ENCODE data around the gene RAC2. TPM values are rescaled to one million over a fixed set of nuclear protein-coding genes. Genes with fewer than 3 reads are reported as not detected.

Gene RAC2
- total and polyA plus RNA-seq, 9 of the 15 experiments (the other 6 are each of a cell fraction or from before 2014, with no cell fraction given) = 22.7 to 103 (median 43.3) TPM

GRCh38 chr22:37260901-37261336 lies 16.9 kb upstream of the RAC2 start:
- in situ Hi-C loops (cut with MboI) (no loop called here), intact Hi-C loops (cut with micrococcal nuclease) (loop anchor here (2.0 kb wide), 1 partner anchor 62 kb away; no protein-coding TSS in a partner anchor)
- 13% methylated on average over 11 of the region's 14 CpGs for WGBS (ENCODE audit: insufficient coverage, low coverage, missing lambda C conversion rate)
- H3K27ac ChIP-seq (ENCODE audit: extremely low read depth, low read depth, low read length) = no peak overlapping the region
- H3K36me3 ChIP-seq (ENCODE audit: control insufficient read depth, insufficient read depth, low read length) = no peaks in the 10 kb centered on the region
- ChIA-PET CTCF (ENCODE audit: low intra/inter-chr PET ratio) (interaction anchor here (1.8 kb wide), 1 partner anchor 95 kb away, joined by 6 read pairs; no protein-coding TSS in a partner anchor), POLR2A (interaction anchor here (0.8 to 1.0 kb wide), 2 partner anchors 8 to 10 kb away, joined by 3 read pairs; no protein-coding TSS in a partner anchor)
- FAIRE-seq = peak; percentile 84
- H2AFZ ChIP-seq (ENCODE audit: low read depth, low read length) = 0 out of 2 replicates have a peak overlapping the region, but pooled peaks have one; percentile 38
- no peak overlapping the region for H3K9ac ChIP-seq (ENCODE audit: insufficient read depth in 1 of 2, low read depth in 2 of 2, low read length in 2 of 2)
- H4K20me1 ChIP-seq (replicated peaks; ENCODE audit: control insufficient read depth, insufficient read depth, low read length) = no peaks in the 10 kb centered on the region
- peaks cover 4 to 15% of the 10 kb centered on the region in 2 experiments; a peak in 4 of 5 replicates for H3K4me1 ChIP-seq (replicated peaks in 1 of 2; ENCODE audit: control insufficient read depth in 2 of 2, insufficient read depth in 2 of 2, low read length in 2 of 2)
- BruUV-seq (replicated peaks) = no TSS peak
- no peaks in the 10 kb centered on the region; a peak in 2 of 5 replicates for H3K27me3 ChIP-seq (ENCODE audit: control insufficient read depth in 2 of 2, insufficient read depth in 2 of 2, low read length in 2 of 2)
- H3K9me1 ChIP-seq (ENCODE audit: control insufficient read depth, insufficient read depth, low read length) = no peaks in the 10 kb centered on the region
- ATAC-seq = peak; percentile 80
- H3K79me2 ChIP-seq (ENCODE audit: control insufficient read depth, insufficient read depth, low read length) = no peaks in the 10 kb centered on the region
- H3K4me2 ChIP-seq (ENCODE audit: insufficient read depth, low read length) = no peak overlapping the region; the same call in 1 of the 2 replicates
- H3K9me3 ChIP-seq (replicated peaks; ENCODE audit: control insufficient read depth, insufficient read depth, low read depth, low read length) = peaks cover 4% of the 10 kb centered on the region; the same call in 1 of the 2 replicates
- H3K4me3 ChIP-seq = no peak overlapping the region
- peak; percentile 66 to 73 (median 70) for DNase-seq (ENCODE audit: extremely low read depth in 1 of 4, low spot score in 3 of 4)
- TF ChIP-seq TFAP4 (CRISPR knock-in tag; IDR thresholded peaks at IDR 0.05; ENCODE audit: borderline replicate concordance) (peak; percentile 48; the same call in 1 of the 2 replicates), ZNF384 (IDR thresholded peaks at IDR 0.05; ENCODE audit: low read depth, low read length) (no peak), JUND (IDR thresholded peaks at IDR 0.05; ENCODE audit: borderline replicate concordance, low read depth, low read length) (0 out of 2 replicates have a peak, but pooled peaks have one; percentile 6), JUND (tag; IDR thresholded peaks at IDR 0.05; ENCODE audit: borderline replicate concordance, low read depth, low read length) (no peak), ZBTB7A (IDR thresholded peaks at IDR 0.05; ENCODE audit: borderline replicate concordance, control insufficient read depth, low read depth, low read length) (peak; percentile 15; the same call in 1 of the 2 replicates), ZBTB43 (CRISPR knock-in tag; IDR thresholded peaks at IDR 0.05) (no peak), YY1 (IDR thresholded peaks at IDR 0.05; ENCODE audit: borderline replicate concordance in 1 of 3, control insufficient read depth in 1 of 3, extremely low read depth in 1 of 3, insufficient read depth in 3 of 3, insufficient read length in 1 of 3, insufficient replicate concordance in 2 of 3, low read depth in 1 of 3, low read length in 2 of 3) (peak in 1 of 3 experiments; percentile 7), CTCF (IDR thresholded peaks at IDR 0.05 in 2 of 3, conservative IDR thresholded peaks at IDR 0.05 in 1 of 3; ENCODE audit: insufficient read depth in 2 of 3, low read depth in 1 of 3, low read length in 3 of 3) (peak; percentile 78 to 87 (median 85)), RAD21 (CRISPR knock-in tag; conservative IDR thresholded peaks at IDR 0.05 in 1 of 2, IDR thresholded peaks at IDR 0.05 in 1 of 2) (peak; percentile 25 to 70), HMGN3 (IDR thresholded peaks at IDR 0.05; ENCODE audit: borderline replicate concordance, extremely low read depth, insufficient read length, low read depth, low read length) (no peak), XRCC5 (IDR thresholded peaks at IDR 0.05; ENCODE audit: low read depth, low read length) (peak; percentile 62; the same call in 1 of the 2 replicates)
- TF ChIP-seq, protein P1, sequence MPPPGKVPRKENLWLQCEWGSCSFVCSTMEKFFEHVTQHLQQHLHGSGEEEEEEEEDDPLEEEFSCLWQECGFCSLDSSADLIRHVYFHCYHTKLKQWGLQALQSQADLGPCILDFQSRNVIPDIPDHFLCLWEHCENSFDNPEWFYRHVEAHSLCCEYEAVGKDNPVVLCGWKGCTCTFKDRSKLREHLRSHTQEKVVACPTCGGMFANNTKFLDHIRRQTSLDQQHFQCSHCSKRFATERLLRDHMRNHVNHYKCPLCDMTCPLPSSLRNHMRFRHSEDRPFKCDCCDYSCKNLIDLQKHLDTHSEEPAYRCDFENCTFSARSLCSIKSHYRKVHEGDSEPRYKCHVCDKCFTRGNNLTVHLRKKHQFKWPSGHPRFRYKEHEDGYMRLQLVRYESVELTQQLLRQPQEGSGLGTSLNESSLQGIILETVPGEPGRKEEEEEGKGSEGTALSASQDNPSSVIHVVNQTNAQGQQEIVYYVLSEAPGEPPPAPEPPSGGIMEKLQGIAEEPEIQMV (tag; conservative IDR thresholded peaks at IDR 0.05; ENCODE audit: low read depth) = peak; percentile 41; the same call in 1 of the 2 replicates

Measured in K562 (cell line).